Mucosa of descending colon (tissue), 3 donors: ENCODE data around the gene SPATA32. TPM values are rescaled to one million over a fixed set of nuclear protein-coding genes. Genes with fewer than 3 reads are reported as not detected.

Experiments used
- ATAC-seq: fragments of 200-7000 bp; cut with Tn5 transposase; one replicate; pipeline ENCODE4 v1.9.1; 2020; ENCODE audit warnings: mild to moderate bottlenecking, moderate library complexity
- DNase-seq, 3 donors: peaks; one replicate each; pipeline ENCODE4 v3.0.0-alpha.2; 2020
- H3K36me3 ChIP-seq: fragments of 200-600 bp; one replicate; pipeline ENCODE4 v1.8.0; 2021; ENCODE audit warnings: low read depth, mild to moderate bottlenecking
- H3K4me1 ChIP-seq: fragments of 200-600 bp; one replicate; pipeline ENCODE4 v1.8.0; 2021; ENCODE audit warnings: low read depth, mild to moderate bottlenecking
- H3K4me3 ChIP-seq: fragments of 200-600 bp; one replicate; pipeline ENCODE4 v1.8.0; 2021; ENCODE audit warnings: mild to moderate bottlenecking
- H3K9me3 ChIP-seq: fragments of 200-600 bp; one replicate; pipeline ENCODE4 v1.8.0; 2021; ENCODE audit warnings: mild to moderate bottlenecking
- intact Hi-C, 2 donors: fragments of 100-400 bp; cut with DNase I in 1 of 2; cut with micrococcal nuclease in 1 of 2; formaldehyde crosslinking; loops; one replicate each; pipeline versions ENCODE4 v1.11.0 to v1.11.1; 2022; cut with DNase I, micrococcal nuclease
- total RNA-seq, 3 donors: library from RNA; stranded (reverse); fragmentation: NEBNext Ultra II Directional in 2 of 3; extraction: Animal tissue kit (Norgen Biotek cat#: 25700) in 2 of 3; gene quantifications; one replicate each; pipeline versions ENCODE4 v1.2.1 to v1.2.4, GENCODE V29; 2021 to 2023
- TF ChIP-seq, protein P1 (sequence below): fragments of 200-600 bp; IDR thresholded peaks from one replicate; pipeline ENCODE4 v1.8.0; 2022; ENCODE audit warnings: antibody characterized with exemption, mild to moderate bottlenecking
- donor health status: DM: no; HTN: no; CAD: no; lungs with moderate emphysema.
- donor health status: DM: no; HTN: no; CAD: no.
- donor health status: DM: no; HTN: yes; CAD: no.

SPATA32 gene
- total RNA-seq, 3 donors from 2014 or later = 0.19 to 0.22 TPM; not detected in 1

DNA sequence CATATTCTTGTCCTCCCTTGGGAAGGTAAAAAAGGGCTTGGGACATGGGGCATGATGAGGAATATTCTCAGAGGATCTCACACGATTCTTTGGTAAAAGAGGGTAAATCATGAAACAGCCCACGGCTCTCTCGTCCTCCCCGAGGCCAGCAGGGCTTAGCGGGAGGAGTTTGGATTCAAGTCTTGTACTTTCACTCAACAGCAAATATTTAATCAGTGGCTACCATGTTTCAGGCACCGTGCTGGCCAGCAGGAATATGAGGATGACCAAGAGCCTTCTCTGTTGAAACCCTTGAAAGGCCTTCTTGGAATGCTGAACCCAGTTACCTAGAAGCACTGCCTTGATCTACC is 46.1 kb upstream of the SPATA32 start:
- DNase-seq (no peak), ATAC-seq (no peak)
- Histone ChIP-seq H3K4me1 (peaks cover 72% of the 10 kb centered on the region), H3K4me3 (no peak overlapping the region), H3K36me3 (no peaks in the 10 kb centered on the region), H3K9me3 (no peaks in the 10 kb centered on the region)
- TF ChIP-seq, protein P1, sequence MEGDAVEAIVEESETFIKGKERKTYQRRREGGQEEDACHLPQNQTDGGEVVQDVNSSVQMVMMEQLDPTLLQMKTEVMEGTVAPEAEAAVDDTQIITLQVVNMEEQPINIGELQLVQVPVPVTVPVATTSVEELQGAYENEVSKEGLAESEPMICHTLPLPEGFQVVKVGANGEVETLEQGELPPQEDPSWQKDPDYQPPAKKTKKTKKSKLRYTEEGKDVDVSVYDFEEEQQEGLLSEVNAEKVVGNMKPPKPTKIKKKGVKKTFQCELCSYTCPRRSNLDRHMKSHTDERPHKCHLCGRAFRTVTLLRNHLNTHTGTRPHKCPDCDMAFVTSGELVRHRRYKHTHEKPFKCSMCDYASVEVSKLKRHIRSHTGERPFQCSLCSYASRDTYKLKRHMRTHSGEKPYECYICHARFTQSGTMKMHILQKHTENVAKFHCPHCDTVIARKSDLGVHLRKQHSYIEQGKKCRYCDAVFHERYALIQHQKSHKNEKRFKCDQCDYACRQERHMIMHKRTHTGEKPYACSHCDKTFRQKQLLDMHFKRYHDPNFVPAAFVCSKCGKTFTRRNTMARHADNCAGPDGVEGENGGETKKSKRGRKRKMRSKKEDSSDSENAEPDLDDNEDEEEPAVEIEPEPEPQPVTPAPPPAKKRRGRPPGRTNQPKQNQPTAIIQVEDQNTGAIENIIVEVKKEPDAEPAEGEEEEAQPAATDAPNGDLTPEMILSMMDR = no peak
- intact Hi-C loops = no loop called here

DNA sequence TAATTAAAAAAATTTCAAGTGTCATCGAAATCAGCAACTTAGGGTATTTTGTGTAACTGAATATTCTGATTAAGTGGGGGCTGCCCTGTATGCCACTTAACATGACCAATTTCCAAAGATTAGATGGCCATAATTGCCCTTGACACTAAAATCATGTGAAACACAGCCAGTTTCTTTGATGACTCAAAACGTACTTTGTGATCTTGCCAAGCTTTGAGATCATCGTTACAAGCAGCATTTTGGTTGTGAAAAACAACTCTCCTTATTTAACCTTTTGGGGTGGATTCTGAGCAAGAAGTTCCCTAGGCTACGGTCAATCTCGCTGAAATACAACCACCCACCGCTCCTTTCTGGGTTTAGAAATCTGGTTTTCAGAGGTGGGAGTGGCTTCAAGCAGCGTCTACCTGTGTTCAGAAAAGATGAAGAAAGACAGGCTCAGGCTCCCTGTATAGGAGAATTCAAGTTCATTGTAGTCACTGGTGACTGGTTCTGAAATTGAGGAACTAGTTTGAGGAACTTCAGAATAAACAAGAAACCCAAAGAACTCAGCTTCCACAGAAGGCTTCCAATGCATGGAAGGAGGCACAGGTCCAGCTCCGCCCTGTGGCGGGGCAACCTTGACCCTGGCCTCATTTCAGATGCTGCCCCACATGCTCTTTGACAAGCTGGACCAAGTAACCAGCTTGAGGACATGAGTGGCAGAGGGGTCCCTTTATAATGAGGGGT is 45.6 kb upstream of the SPATA32 start:
- intact Hi-C loops = no loop called here
- Histone ChIP-seq H3K4me3 (no peak overlapping the region), H3K36me3 (no peaks in the 10 kb centered on the region), H3K9me3 (no peaks in the 10 kb centered on the region), H3K4me1 (peaks cover 67% of the 10 kb centered on the region)
- DNase-seq (peak in 2 of 3 donors; percentile 58 to 62), ATAC-seq (no peak)
- TF ChIP-seq, protein P1 = no peak

DNA sequence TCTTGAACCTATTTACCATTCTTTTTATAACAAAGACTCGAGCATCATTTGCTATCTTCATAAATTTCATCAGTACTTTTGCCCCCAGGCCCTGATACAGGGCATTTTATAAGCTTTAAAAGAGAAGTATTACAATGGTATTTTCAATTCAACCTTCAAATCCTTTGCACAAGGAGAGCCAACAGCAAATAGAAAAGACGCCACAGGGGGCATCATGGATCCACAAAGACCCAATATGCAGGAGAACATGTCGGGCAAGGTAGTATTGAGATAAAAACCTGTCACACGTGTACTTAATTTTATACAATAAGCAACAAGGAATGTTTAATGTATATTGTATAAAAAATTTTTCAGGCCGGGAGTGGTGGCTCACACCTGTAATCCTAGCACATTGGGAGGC is 44.7 kb upstream of the SPATA32 start:
- Histone ChIP-seq H3K4me1 (peaks cover 61% of the 10 kb centered on the region), H3K9me3 (no peaks in the 10 kb centered on the region), H3K4me3 (no peak overlapping the region), H3K36me3 (no peaks in the 10 kb centered on the region)
- intact Hi-C loops = no loop called here
- ATAC-seq (no peak), DNase-seq (no peak)
- TF ChIP-seq, protein P1 = no peak

DNA sequence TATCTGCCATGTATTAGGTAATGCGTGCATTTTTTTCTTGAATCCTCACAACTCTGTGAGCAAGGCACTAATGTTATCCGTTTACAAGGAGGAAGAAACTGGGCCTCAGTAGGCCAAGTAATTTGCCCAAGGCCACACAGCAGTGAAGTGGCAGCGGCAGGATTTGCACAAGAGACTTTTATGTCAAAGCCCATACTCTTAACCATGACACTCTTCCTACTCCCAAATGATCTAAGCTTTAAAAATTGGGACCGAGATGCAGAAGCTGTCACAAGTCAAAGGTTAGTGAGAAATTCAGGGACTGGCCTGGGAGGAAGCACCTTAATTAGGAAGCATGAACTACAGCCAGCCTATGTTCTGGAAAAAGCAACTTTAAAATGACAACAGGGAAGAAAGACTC is 44.2 kb upstream of the SPATA32 start:
- H3K9me3 ChIP-seq = no peaks in the 10 kb centered on the region
- peaks cover 56% of the 10 kb centered on the region for H3K4me1 ChIP-seq
- H3K36me3 ChIP-seq = no peaks in the 10 kb centered on the region
- ATAC-seq (no peak), DNase-seq (peak in 1 of 3 donors; percentile 5)
- intact Hi-C loops = no loop called here
- TF ChIP-seq, protein P1 = no peak
- H3K4me3 ChIP-seq = no peak overlapping the region

DNA sequence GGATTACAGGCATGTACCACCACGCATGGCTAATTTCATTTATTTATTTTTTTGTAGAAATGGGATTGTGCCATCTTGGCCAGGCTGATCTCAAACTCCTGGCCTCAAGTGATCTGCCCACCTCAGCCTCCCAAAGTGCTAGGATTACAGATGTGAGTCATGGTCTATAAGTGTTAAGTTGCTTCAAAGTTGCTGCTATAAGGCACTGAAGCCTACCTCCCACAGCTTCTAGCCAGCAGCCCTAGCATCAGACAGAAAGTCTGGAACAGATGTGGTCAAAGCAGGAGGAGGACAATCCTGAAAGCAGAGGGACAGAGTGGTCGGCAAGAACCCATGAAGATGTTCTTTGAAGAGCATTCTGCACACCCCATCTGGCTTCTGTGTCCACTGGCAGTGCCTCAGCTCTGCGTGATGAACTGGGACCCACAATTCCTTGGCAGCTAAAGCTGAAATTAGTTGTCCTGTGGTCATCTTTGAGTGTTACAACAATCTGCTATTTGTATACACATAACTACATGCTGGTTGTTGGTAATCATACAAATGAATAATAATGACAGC is 43.7 kb upstream of the SPATA32 start:
- H3K9me3 ChIP-seq = no peaks in the 10 kb centered on the region
- peak in 1 of 3 donors; percentile 4 for DNase-seq
- peaks cover 52% of the 10 kb centered on the region for H3K4me1 ChIP-seq
- H3K36me3 ChIP-seq = no peaks in the 10 kb centered on the region
- ATAC-seq = no peak
- intact Hi-C loops = no loop called here
- TF ChIP-seq, protein P1 = no peak
- H3K4me3 ChIP-seq = no peak overlapping the region
